ENCODE results near the gene CDH13. TPM values are rescaled to one million over a fixed set of nuclear protein-coding genes. Genes with fewer than 3 reads are reported as not detected.

Gene CDH13
- total and polyA plus RNA-seq, 9 of the 15 experiments (the other 6 are each of a cell fraction or from before 2014, with no cell fraction given) = 0.03 TPM; not detected in 8

DNA sequence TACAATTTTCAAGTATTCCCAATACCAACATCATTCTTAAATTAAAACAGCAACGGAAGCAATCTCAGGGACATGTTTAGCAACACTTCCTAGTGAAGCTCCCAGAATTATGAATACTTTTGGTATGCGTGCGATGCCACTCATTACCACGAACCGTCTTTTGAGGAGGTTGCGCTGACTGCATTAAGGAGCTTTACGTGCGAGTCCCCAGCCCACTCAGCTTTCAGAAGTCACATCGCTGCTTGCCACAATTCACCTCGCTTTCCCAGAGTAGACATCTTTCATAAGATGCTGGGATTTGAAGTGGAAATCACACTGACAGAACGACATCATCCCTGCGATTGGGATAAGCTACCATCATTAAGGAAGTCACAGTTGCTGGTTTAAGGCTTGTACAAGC lies 739.5 kb downstream of the CDH13 start:
- no peak for ATAC-seq
- Histone ChIP-seq H3K4me2 (ENCODE audit: insufficient read depth, low read length) (no peak overlapping the region), H3K27ac (ENCODE audit: extremely low read depth, low read depth, low read length) (no peak overlapping the region), H4K20me1 (replicated peaks; ENCODE audit: control insufficient read depth, insufficient read depth, low read length) (no peaks in the 10 kb centered on the region), H3K9me3 (replicated peaks; ENCODE audit: control insufficient read depth, insufficient read depth, low read depth, low read length) (no peaks in the 10 kb centered on the region), H3K36me3 (ENCODE audit: control insufficient read depth, insufficient read depth, low read length) (no peaks in the 10 kb centered on the region), H2AFZ (ENCODE audit: low read depth, low read length) (no peak overlapping the region), H3K4me3 (no peak overlapping the region), H3K4me1 (replicated peaks in 1 of 2; ENCODE audit: control insufficient read depth in 2 of 2, insufficient read depth in 2 of 2, low read length in 2 of 2) (no peaks in the 10 kb centered on the region), H3K79me2 (ENCODE audit: control insufficient read depth, insufficient read depth, low read length) (no peaks in the 10 kb centered on the region), H3K9me1 (ENCODE audit: control insufficient read depth, insufficient read depth, low read length) (no peaks in the 10 kb centered on the region), H3K9ac (ENCODE audit: insufficient read depth in 1 of 2, low read depth in 2 of 2, low read length in 2 of 2) (no peak overlapping the region), H3K27me3 (ENCODE audit: control insufficient read depth in 2 of 2, insufficient read depth in 2 of 2, low read length in 2 of 2) (no peaks in the 10 kb centered on the region)
- 2% methylated on average over 12 of the region's 12 CpGs for WGBS (ENCODE audit: insufficient coverage, low coverage, missing lambda C conversion rate)
- ChIA-PET CTCF (ENCODE audit: low intra/inter-chr PET ratio) (no interaction called here), POLR2A (interaction anchor here (0.6 to 0.7 kb wide), 2 partner anchors 9 to 639 kb away, joined by 3 to 5 read pairs; no protein-coding TSS in a partner anchor)
- TF ChIP-seq, protein P1, sequence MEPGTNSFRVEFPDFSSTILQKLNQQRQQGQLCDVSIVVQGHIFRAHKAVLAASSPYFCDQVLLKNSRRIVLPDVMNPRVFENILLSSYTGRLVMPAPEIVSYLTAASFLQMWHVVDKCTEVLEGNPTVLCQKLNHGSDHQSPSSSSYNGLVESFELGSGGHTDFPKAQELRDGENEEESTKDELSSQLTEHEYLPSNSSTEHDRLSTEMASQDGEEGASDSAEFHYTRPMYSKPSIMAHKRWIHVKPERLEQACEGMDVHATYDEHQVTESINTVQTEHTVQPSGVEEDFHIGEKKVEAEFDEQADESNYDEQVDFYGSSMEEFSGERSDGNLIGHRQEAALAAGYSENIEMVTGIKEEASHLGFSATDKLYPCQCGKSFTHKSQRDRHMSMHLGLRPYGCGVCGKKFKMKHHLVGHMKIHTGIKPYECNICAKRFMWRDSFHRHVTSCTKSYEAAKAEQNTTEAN (CRISPR knock-in tag; IDR thresholded peaks at IDR 0.05) = no peak
- TF ChIP-seq NUFIP1 (IDR thresholded peaks at IDR 0.05; ENCODE audit: partially characterized antibody) = no peak
- TF ChIP-seq ZNF778 (CRISPR knock-in tag; IDR thresholded peaks at IDR 0.05) = no peak
- no peak for TF ChIP-seq ZC3H8 (IDR thresholded peaks at IDR 0.05)
- no peak for TF ChIP-seq TOE1 (IDR thresholded peaks at IDR 0.05; ENCODE audit: borderline replicate concordance)
- TF ChIP-seq TOE1 (CRISPR knock-in tag; IDR thresholded peaks at IDR 0.05; ENCODE audit: borderline replicate concordance, low read depth) = no peak
- TF ChIP-seq NELFE (IDR thresholded peaks at IDR 0.05; ENCODE audit: insufficient read depth, insufficient read length) = no peak
- TF ChIP-seq ZKSCAN8 (CRISPR knock-in tag; IDR thresholded peaks at IDR 0.05) = no peak
- no peak for TF ChIP-seq TEAD4 (IDR thresholded peaks at IDR 0.05; ENCODE audit: low read length)
- TF ChIP-seq TEAD4 (CRISPR knock-in tag; IDR thresholded peaks at IDR 0.05; ENCODE audit: borderline replicate concordance) = no peak
- no peak for TF ChIP-seq CBX5 (IDR thresholded peaks at IDR 0.05; ENCODE audit: borderline replicate concordance, low read depth)
- TF ChIP-seq MTA2 (IDR thresholded peaks at IDR 0.05; ENCODE audit: low read depth) = no peak
- TF ChIP-seq HEY1 (CRISPR knock-in tag; IDR thresholded peaks at IDR 0.05; ENCODE audit: borderline replicate concordance) = no peak
- intact Hi-C loops (cut with micrococcal nuclease) = no loop called here
- no peak for DNase-seq (ENCODE audit: extremely low read depth in 1 of 4, low spot score in 3 of 4)
- no TSS peak for BruUV-seq (replicated peaks)
- in situ Hi-C loops (cut with MboI) = no loop called here
- FAIRE-seq = no peak

Measured in K562 (cell line).